Measurements from ENCODE around the gene ERG28.

Gene ERG28

DNA sequence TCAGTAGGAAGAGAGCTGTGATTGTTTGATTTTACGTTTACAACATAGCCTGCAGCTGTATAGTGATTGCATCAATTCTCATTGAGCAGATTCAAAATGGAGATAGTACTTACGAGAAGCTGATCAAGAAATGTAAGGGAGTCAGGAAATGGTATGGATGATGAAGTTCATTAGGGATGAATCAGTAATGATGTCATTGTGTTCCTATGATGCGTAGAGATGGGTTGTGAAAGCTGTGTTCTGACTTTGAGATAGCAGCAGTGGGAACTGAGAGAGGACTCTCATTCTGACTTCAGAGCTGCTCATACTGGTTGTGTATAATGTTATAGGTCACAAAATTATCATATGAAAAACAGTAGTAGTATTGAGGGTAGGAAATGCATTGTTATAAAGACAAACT is 44.3 kb upstream of the ERG28 start:
- ChIA-PET CTCF (interaction anchor here (0.6 to 1.6 kb wide), 5 partner anchors 51 to 295 kb away, joined by 3 to 7 read pairs (median 7); no protein-coding TSS in a partner anchor), POLR2A (no interaction called here)
- Histone ChIP-seq H3K36me3 (ENCODE audit: control insufficient read depth in 2 of 2, insufficient read depth in 1 of 2, low read length in 2 of 2) (peaks cover 18 to 46% of the 10 kb centered on the region in 2 experiments), H3K9me3 (ENCODE audit: control insufficient read depth, insufficient read depth, low read depth, low read length) (no peaks in the 10 kb centered on the region), H3K4me3 (ENCODE audit: low read depth, low read length) (no peak overlapping the region), H3K27ac (ENCODE audit: extremely low read depth, low read depth, low read length) (no peak overlapping the region), H3K4me1 (ENCODE audit: control insufficient read depth, insufficient read depth, low read length) (no peaks in the 10 kb centered on the region)
- TF ChIP-seq ZSCAN23 (tag by site-specific recombination; IDR thresholded peaks at IDR 0.05) (no peak), ZNF404 (tag by site-specific recombination; IDR thresholded peaks at IDR 0.05) (no peak), ZNF664 (tag by site-specific recombination; IDR thresholded peaks at IDR 0.05) (no peak), ZBTB21 (tag by site-specific recombination; IDR thresholded peaks at IDR 0.05) (peak; percentile 59), ZNF629 (tag by site-specific recombination; IDR thresholded peaks at IDR 0.05) (peak; percentile 70)
- TF ChIP-seq, protein P1, sequence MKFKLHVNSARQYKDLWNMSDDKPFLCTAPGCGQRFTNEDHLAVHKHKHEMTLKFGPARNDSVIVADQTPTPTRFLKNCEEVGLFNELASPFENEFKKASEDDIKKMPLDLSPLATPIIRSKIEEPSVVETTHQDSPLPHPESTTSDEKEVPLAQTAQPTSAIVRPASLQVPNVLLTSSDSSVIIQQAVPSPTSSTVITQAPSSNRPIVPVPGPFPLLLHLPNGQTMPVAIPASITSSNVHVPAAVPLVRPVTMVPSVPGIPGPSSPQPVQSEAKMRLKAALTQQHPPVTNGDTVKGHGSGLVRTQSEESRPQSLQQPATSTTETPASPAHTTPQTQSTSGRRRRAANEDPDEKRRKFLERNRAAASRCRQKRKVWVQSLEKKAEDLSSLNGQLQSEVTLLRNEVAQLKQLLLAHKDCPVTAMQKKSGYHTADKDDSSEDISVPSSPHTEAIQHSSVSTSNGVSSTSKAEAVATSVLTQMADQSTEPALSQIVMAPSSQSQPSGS (tag by site-specific recombination; IDR thresholded peaks at IDR 0.05; ENCODE audit: low read depth), result peak; percentile 47; the same call in 1 of the 2 replicates
- TF ChIP-seq, protein P2, sequence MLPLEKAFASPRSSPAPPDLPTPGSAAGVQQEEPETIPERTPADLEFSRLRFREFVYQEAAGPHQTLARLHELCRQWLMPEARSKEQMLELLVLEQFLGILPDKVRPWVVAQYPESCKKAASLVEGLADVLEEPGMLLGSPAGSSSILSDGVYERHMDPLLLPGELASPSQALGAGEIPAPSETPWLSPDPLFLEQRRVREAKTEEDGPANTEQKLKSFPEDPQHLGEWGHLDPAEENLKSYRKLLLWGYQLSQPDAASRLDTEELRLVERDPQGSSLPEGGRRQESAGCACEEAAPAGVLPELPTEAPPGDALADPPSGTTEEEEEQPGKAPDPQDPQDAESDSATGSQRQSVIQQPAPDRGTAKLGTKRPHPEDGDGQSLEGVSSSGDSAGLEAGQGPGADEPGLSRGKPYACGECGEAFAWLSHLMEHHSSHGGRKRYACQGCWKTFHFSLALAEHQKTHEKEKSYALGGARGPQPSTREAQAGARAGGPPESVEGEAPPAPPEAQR (tag by site-specific recombination; IDR thresholded peaks at IDR 0.05), result no peak

DNA sequence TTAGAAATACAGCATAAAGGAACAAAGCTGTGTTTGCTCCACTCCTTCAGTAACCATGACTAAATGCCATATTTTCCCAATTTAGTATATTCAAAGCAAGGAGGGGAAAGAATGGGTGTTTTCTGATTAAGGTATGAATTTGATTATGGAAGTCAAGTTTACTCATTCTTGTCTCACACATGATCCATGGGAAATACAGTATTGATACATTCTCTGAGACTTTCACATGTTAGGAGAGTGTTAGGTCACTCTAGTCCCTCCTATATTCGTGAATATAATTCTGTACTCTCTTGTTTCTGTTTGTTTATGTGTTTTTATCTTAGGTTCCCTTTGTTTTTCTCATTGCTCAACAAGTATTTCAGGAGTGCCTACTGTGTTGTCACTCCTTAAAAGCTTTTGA is 42.8 kb upstream of the ERG28 start:
- Histone ChIP-seq H3K27ac (ENCODE audit: extremely low read depth, low read depth, low read length) (no peak overlapping the region), H3K4me1 (ENCODE audit: control insufficient read depth, insufficient read depth, low read length) (no peaks in the 10 kb centered on the region), H3K36me3 (ENCODE audit: control insufficient read depth in 2 of 2, insufficient read depth in 1 of 2, low read length in 2 of 2) (peaks cover 25 to 56% of the 10 kb centered on the region in 2 experiments), H3K4me3 (ENCODE audit: low read depth, low read length) (no peak overlapping the region), H3K9me3 (ENCODE audit: control insufficient read depth, insufficient read depth, low read depth, low read length) (no peaks in the 10 kb centered on the region)
- CTCF ChIA-PET, result interaction anchor here (0.9 to 1.6 kb wide), 3 partner anchors 50 to 279 kb away, joined by 4 to 7 read pairs (median 5); partner anchors contain the start of gene TGFB3
- TF ChIP-seq, protein P2 (tag by site-specific recombination; IDR thresholded peaks at IDR 0.05), result no peak
- TF ChIP-seq, protein P3, sequence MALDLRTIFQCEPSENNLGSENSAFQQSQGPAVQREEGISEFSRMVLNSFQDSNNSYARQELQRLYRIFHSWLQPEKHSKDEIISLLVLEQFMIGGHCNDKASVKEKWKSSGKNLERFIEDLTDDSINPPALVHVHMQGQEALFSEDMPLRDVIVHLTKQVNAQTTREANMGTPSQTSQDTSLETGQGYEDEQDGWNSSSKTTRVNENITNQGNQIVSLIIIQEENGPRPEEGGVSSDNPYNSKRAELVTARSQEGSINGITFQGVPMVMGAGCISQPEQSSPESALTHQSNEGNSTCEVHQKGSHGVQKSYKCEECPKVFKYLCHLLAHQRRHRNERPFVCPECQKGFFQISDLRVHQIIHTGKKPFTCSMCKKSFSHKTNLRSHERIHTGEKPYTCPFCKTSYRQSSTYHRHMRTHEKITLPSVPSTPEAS (tag by site-specific recombination; IDR thresholded peaks at IDR 0.05), result no peak
- no peak for TF ChIP-seq ZNF571 (tag by site-specific recombination; IDR thresholded peaks at IDR 0.05)
- TF ChIP-seq WT1 (tag by site-specific recombination; IDR thresholded peaks at IDR 0.05), result no peak
- no peak for TF ChIP-seq SALL2 (tag by site-specific recombination; IDR thresholded peaks at IDR 0.05; ENCODE audit: borderline replicate concordance)
- TF ChIP-seq KLF7 (tag by site-specific recombination; IDR thresholded peaks at IDR 0.05; ENCODE audit: borderline replicate concordance), result no peak
- TF ChIP-seq ZNF792 (tag by site-specific recombination; IDR thresholded peaks at IDR 0.05), result no peak
- TF ChIP-seq, protein P4, sequence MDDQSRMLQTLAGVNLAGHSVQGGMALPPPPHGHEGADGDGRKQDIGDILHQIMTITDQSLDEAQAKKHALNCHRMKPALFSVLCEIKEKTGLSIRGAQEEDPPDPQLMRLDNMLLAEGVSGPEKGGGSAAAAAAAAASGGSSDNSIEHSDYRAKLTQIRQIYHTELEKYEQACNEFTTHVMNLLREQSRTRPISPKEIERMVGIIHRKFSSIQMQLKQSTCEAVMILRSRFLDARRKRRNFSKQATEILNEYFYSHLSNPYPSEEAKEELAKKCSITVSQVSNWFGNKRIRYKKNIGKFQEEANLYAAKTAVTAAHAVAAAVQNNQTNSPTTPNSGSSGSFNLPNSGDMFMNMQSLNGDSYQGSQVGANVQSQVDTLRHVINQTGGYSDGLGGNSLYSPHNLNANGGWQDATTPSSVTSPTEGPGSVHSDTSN (CRISPR knock-in tag; IDR thresholded peaks at IDR 0.05), result no peak
- no peak for TF ChIP-seq IKZF3 (tag by site-specific recombination; IDR thresholded peaks at IDR 0.05)
- TF ChIP-seq GFI1B (tag by site-specific recombination; IDR thresholded peaks at IDR 0.05), result no peak
- TF ChIP-seq, protein P5, sequence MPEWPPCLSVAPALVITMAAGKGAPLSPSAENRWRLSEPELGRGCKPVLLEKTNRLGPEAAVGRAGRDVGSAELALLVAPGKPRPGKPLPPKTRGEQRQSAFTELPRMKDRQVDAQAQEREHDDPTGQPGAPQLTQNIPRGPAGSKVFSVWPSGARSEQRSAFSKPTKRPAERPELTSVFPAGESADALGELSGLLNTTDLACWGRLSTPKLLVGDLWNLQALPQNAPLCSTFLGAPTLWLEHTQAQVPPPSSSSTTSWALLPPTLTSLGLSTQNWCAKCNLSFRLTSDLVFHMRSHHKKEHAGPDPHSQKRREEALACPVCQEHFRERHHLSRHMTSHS (tag by site-specific recombination; IDR thresholded peaks at IDR 0.05), result no peak
- TF ChIP-seq ZNF37A (tag by site-specific recombination; IDR thresholded peaks at IDR 0.05), result no peak
- TF ChIP-seq ZNF664 (tag by site-specific recombination; IDR thresholded peaks at IDR 0.05), result no peak
- TF ChIP-seq, protein P6, sequence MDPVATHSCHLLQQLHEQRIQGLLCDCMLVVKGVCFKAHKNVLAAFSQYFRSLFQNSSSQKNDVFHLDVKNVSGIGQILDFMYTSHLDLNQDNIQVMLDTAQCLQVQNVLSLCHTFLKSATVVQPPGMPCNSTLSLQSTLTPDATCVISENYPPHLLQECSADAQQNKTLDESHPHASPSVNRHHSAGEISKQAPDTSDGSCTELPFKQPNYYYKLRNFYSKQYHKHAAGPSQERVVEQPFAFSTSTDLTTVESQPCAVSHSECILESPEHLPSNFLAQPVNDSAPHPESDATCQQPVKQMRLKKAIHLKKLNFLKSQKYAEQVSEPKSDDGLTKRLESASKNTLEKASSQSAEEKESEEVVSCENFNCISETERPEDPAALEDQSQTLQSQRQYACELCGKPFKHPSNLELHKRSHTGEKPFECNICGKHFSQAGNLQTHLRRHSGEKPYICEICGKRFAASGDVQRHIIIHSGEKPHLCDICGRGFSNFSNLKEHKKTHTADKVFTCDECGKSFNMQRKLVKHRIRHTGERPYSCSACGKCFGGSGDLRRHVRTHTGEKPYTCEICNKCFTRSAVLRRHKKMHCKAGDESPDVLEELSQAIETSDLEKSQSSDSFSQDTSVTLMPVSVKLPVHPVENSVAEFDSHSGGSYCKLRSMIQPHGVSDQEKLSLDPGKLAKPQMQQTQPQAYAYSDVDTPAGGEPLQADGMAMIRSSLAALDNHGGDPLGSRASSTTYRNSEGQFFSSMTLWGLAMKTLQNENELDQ (tag by site-specific recombination; IDR thresholded peaks at IDR 0.05; ENCODE audit: low read depth), result no peak
- POLR2A ChIA-PET, result no interaction called here

Data from HEK293 (cell line).